ENCODE data around the gene PCA3.

DNA sequence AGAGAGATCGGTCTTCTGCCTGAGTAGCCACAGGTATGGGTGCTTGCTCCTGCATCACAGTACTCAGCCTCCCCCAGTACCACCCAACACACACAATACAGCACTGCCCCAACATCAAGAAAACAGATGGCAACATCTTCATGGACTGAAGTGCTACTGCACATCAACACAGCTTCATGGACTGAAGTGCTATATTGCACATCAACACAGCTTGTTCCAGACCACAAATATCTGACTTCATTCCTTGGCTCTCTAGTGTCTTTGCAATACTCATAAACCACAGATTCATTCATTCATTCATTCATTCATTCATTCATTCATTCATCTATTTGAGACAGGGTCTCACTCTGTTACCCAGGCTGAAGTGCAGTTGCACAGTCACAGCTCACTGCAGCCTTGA is 31.1 kb upstream of the PCA3 start:
- no peak for TF ChIP-seq FOXK1 (CRISPR knock-in tag; IDR thresholded peaks at IDR 0.05)
- TF ChIP-seq, protein P1, sequence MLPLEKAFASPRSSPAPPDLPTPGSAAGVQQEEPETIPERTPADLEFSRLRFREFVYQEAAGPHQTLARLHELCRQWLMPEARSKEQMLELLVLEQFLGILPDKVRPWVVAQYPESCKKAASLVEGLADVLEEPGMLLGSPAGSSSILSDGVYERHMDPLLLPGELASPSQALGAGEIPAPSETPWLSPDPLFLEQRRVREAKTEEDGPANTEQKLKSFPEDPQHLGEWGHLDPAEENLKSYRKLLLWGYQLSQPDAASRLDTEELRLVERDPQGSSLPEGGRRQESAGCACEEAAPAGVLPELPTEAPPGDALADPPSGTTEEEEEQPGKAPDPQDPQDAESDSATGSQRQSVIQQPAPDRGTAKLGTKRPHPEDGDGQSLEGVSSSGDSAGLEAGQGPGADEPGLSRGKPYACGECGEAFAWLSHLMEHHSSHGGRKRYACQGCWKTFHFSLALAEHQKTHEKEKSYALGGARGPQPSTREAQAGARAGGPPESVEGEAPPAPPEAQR (CRISPR knock-in tag; IDR thresholded peaks at IDR 0.05): no peak
- no peak for TF ChIP-seq CTCF (IDR thresholded peaks at IDR 0.05)
- TF ChIP-seq, protein P2, sequence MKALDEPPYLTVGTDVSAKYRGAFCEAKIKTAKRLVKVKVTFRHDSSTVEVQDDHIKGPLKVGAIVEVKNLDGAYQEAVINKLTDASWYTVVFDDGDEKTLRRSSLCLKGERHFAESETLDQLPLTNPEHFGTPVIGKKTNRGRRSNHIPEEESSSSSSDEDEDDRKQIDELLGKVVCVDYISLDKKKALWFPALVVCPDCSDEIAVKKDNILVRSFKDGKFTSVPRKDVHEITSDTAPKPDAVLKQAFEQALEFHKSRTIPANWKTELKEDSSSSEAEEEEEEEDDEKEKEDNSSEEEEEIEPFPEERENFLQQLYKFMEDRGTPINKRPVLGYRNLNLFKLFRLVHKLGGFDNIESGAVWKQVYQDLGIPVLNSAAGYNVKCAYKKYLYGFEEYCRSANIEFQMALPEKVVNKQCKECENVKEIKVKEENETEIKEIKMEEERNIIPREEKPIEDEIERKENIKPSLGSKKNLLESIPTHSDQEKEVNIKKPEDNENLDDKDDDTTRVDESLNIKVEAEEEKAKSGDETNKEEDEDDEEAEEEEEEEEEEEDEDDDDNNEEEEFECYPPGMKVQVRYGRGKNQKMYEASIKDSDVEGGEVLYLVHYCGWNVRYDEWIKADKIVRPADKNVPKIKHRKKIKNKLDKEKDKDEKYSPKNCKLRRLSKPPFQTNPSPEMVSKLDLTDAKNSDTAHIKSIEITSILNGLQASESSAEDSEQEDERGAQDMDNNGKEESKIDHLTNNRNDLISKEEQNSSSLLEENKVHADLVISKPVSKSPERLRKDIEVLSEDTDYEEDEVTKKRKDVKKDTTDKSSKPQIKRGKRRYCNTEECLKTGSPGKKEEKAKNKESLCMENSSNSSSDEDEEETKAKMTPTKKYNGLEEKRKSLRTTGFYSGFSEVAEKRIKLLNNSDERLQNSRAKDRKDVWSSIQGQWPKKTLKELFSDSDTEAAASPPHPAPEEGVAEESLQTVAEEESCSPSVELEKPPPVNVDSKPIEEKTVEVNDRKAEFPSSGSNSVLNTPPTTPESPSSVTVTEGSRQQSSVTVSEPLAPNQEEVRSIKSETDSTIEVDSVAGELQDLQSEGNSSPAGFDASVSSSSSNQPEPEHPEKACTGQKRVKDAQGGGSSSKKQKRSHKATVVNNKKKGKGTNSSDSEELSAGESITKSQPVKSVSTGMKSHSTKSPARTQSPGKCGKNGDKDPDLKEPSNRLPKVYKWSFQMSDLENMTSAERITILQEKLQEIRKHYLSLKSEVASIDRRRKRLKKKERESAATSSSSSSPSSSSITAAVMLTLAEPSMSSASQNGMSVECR (CRISPR knock-in tag; IDR thresholded peaks at IDR 0.05; ENCODE audit: borderline replicate concordance): no peak
- TF ChIP-seq JUN (CRISPR knock-in tag; IDR thresholded peaks at IDR 0.05): no peak
- TF ChIP-seq, protein P3, sequence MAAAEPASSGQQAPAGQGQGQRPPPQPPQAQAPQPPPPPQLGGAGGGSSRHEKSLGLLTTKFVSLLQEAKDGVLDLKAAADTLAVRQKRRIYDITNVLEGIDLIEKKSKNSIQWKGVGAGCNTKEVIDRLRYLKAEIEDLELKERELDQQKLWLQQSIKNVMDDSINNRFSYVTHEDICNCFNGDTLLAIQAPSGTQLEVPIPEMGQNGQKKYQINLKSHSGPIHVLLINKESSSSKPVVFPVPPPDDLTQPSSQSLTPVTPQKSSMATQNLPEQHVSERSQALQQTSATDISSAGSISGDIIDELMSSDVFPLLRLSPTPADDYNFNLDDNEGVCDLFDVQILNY (CRISPR knock-in tag; IDR thresholded peaks at IDR 0.05): no peak
- TF ChIP-seq, protein P4, sequence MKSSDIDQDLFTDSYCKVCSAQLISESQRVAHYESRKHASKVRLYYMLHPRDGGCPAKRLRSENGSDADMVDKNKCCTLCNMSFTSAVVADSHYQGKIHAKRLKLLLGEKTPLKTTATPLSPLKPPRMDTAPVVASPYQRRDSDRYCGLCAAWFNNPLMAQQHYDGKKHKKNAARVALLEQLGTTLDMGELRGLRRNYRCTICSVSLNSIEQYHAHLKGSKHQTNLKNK (CRISPR knock-in tag; IDR thresholded peaks at IDR 0.05): no peak
- TF ChIP-seq TCF7 (CRISPR knock-in tag; IDR thresholded peaks at IDR 0.05; ENCODE audit: low read depth): no peak
- TF ChIP-seq ZNF121 (CRISPR knock-in tag; IDR thresholded peaks at IDR 0.05): no peak
- TF ChIP-seq, protein P5, sequence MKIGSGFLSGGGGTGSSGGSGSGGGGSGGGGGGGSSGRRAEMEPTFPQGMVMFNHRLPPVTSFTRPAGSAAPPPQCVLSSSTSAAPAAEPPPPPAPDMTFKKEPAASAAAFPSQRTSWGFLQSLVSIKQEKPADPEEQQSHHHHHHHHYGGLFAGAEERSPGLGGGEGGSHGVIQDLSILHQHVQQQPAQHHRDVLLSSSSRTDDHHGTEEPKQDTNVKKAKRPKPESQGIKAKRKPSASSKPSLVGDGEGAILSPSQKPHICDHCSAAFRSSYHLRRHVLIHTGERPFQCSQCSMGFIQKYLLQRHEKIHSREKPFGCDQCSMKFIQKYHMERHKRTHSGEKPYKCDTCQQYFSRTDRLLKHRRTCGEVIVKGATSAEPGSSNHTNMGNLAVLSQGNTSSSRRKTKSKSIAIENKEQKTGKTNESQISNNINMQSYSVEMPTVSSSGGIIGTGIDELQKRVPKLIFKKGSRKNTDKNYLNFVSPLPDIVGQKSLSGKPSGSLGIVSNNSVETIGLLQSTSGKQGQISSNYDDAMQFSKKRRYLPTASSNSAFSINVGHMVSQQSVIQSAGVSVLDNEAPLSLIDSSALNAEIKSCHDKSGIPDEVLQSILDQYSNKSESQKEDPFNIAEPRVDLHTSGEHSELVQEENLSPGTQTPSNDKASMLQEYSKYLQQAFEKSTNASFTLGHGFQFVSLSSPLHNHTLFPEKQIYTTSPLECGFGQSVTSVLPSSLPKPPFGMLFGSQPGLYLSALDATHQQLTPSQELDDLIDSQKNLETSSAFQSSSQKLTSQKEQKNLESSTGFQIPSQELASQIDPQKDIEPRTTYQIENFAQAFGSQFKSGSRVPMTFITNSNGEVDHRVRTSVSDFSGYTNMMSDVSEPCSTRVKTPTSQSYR (CRISPR knock-in tag; IDR thresholded peaks at IDR 0.05): no peak
- TF ChIP-seq, protein P6, sequence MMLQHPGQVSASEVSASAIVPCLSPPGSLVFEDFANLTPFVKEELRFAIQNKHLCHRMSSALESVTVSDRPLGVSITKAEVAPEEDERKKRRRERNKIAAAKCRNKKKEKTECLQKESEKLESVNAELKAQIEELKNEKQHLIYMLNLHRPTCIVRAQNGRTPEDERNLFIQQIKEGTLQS (CRISPR knock-in tag; conservative IDR thresholded peaks at IDR 0.05): no peak
- no peak for TF ChIP-seq OVOL2 (CRISPR knock-in tag; IDR thresholded peaks at IDR 0.05; ENCODE audit: borderline replicate concordance)

All from WTC11 (cell line).